Measurements from ENCODE around the gene SLC1A2. TPM values are rescaled to one million over a fixed set of nuclear protein-coding genes. Genes with fewer than 3 reads are reported as not detected.

SLC1A2 gene
- total and polyA plus RNA-seq, 2 experiments from 2014 or later, result 0.70 to 2.8 TPM

DNA sequence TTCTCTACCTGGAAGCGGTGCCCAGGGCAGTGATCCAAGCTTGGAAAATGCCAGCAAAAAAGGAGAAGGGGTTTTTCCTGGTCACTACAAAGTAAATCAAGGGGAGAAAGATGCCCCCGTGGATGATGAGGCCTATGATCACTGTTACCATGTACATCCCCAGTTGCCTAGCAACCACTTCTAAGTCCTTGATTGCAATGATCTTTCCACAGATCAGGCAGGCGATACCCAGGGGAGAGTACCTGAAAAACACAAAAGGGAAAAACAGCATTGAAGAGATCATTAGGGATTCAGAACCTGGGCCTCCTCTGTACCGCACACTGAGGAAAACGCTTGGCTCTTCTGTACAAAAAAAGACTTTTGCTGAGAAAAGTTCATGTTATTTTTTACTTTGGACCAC lies 127.1 kb downstream of the SLC1A2 start:
- H3K36me3 ChIP-seq (ENCODE audit: insufficient read depth), result no peaks in the 10 kb centered on the region
- TF ChIP-seq, protein P1, sequence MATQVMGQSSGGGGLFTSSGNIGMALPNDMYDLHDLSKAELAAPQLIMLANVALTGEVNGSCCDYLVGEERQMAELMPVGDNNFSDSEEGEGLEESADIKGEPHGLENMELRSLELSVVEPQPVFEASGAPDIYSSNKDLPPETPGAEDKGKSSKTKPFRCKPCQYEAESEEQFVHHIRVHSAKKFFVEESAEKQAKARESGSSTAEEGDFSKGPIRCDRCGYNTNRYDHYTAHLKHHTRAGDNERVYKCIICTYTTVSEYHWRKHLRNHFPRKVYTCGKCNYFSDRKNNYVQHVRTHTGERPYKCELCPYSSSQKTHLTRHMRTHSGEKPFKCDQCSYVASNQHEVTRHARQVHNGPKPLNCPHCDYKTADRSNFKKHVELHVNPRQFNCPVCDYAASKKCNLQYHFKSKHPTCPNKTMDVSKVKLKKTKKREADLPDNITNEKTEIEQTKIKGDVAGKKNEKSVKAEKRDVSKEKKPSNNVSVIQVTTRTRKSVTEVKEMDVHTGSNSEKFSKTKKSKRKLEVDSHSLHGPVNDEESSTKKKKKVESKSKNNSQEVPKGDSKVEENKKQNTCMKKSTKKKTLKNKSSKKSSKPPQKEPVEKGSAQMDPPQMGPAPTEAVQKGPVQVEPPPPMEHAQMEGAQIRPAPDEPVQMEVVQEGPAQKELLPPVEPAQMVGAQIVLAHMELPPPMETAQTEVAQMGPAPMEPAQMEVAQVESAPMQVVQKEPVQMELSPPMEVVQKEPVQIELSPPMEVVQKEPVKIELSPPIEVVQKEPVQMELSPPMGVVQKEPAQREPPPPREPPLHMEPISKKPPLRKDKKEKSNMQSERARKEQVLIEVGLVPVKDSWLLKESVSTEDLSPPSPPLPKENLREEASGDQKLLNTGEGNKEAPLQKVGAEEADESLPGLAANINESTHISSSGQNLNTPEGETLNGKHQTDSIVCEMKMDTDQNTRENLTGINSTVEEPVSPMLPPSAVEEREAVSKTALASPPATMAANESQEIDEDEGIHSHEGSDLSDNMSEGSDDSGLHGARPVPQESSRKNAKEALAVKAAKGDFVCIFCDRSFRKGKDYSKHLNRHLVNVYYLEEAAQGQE (IDR thresholded peaks at IDR 0.05; ENCODE audit: unreplicated experiment), result no peak
- TF ChIP-seq POLR2AphosphoS5 (IDR thresholded peaks at IDR 0.05; ENCODE audit: low read depth) (no peak), CREB1 (CRISPR knock-in tag; IDR thresholded peaks at IDR 0.05; ENCODE audit: low read depth) (no peak), STAT1 (IDR thresholded peaks at IDR 0.05; ENCODE audit: unreplicated experiment) (no peak), EZH2phosphoT487 (IDR thresholded peaks at IDR 0.05; ENCODE audit: unreplicated experiment) (no peak), ZNF331 (CRISPR knock-in tag; IDR thresholded peaks at IDR 0.05; ENCODE audit: low read depth) (no peak), ZNF114 (CRISPR knock-in tag; IDR thresholded peaks at IDR 0.05) (no peak)
- TF ChIP-seq, protein P2, sequence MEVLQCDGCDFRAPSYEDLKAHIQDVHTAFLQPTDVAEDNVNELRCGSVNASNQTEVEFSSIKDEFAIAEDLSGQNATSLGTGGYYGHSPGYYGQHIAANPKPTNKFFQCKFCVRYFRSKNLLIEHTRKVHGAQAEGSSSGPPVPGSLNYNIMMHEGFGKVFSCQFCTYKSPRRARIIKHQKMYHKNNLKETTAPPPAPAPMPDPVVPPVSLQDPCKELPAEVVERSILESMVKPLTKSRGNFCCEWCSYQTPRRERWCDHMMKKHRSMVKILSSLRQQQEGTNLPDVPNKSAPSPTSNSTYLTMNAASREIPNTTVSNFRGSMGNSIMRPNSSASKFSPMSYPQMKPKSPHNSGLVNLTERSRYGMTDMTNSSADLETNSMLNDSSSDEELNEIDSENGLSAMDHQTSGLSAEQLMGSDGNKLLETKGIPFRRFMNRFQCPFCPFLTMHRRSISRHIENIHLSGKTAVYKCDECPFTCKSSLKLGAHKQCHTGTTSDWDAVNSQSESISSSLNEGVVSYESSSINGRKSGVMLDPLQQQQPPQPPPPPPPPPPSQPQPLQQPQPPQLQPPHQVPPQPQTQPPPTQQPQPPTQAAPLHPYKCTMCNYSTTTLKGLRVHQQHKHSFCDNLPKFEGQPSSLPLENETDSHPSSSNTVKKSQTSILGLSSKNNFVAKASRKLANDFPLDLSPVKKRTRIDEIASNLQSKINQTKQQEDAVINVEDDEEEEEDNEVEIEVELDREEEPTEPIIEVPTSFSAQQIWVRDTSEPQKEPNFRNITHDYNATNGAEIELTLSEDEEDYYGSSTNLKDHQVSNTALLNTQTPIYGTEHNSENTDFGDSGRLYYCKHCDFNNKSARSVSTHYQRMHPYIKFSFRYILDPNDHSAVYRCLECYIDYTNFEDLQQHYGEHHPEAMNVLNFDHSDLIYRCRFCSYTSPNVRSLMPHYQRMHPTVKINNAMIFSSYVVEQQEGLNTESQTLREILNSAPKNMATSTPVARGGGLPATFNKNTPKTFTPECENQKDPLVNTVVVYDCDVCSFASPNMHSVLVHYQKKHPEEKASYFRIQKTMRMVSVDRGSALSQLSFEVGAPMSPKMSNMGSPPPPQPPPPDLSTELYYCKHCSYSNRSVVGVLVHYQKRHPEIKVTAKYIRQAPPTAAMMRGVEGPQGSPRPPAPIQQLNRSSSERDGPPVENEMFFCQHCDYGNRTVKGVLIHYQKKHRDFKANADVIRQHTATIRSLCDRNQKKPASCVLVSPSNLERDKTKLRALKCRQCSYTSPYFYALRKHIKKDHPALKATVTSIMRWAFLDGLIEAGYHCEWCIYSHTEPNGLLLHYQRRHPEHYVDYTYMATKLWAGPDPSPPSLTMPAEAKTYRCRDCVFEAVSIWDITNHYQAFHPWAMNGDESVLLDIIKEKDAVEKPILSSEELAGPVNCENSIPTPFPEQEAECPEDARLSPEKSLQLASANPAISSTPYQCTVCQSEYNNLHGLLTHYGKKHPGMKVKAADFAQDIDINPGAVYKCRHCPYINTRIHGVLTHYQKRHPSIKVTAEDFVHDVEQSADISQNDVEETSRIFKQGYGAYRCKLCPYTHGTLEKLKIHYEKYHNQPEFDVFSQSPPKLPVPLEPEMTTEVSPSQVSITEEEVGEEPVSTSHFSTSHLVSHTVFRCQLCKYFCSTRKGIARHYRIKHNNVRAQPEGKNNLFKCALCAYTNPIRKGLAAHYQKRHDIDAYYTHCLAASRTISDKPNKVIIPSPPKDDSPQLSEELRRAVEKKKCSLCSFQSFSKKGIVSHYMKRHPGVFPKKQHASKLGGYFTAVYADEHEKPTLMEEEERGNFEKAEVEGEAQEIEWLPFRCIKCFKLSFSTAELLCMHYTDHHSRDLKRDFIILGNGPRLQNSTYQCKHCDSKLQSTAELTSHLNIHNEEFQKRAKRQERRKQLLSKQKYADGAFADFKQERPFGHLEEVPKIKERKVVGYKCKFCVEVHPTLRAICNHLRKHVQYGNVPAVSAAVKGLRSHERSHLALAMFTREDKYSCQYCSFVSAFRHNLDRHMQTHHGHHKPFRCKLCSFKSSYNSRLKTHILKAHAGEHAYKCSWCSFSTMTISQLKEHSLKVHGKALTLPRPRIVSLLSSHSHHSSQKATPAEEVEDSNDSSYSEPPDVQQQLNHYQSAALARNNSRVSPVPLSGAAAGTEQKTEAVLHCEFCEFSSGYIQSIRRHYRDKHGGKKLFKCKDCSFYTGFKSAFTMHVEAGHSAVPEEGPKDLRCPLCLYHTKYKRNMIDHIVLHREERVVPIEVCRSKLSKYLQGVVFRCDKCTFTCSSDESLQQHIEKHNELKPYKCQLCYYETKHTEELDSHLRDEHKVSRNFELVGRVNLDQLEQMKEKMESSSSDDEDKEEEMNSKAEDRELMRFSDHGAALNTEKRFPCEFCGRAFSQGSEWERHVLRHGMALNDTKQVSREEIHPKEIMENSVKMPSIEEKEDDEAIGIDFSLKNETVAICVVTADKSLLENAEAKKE (CRISPR knock-in tag; IDR thresholded peaks at IDR 0.05), result no peak
- TF ChIP-seq, protein P3, sequence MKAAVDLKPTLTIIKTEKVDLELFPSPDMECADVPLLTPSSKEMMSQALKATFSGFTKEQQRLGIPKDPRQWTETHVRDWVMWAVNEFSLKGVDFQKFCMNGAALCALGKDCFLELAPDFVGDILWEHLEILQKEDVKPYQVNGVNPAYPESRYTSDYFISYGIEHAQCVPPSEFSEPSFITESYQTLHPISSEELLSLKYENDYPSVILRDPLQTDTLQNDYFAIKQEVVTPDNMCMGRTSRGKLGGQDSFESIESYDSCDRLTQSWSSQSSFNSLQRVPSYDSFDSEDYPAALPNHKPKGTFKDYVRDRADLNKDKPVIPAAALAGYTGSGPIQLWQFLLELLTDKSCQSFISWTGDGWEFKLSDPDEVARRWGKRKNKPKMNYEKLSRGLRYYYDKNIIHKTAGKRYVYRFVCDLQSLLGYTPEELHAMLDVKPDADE (IDR thresholded peaks at IDR 0.05), result no peak
- H3K9me2 ChIP-seq (ENCODE audit: insufficient read depth), result 0 out of 2 replicates have a peak, but pooled peaks cover 22% of the 10 kb centered on the region
- H3K4me2 ChIP-seq, result no peak overlapping the region
- H3F3A ChIP-seq (replicated peaks; ENCODE audit: low read depth), result no peaks in the 10 kb centered on the region
- no peak overlapping the region for H3K4me3 ChIP-seq
- no peaks in the 10 kb centered on the region for H4K20me1 ChIP-seq (replicated peaks; ENCODE audit: insufficient read depth)
- H2AFZ ChIP-seq, result no peak overlapping the region
- Mint-ChIP-seq H3K9me3 (no peaks in the 10 kb centered on the region), H3K27me3 (ENCODE audit: insufficient read depth, low read depth, poor library complexity) (no peaks in the 10 kb centered on the region), H3K36me3 (ENCODE audit: low read depth) (no peaks in the 10 kb centered on the region), H3K4me3 (no peak overlapping the region), H3K27ac (no peak overlapping the region), H3K4me1 (0 out of 3 replicates have a peak, but pooled peaks cover 3% of the 10 kb centered on the region)
- no peak overlapping the region for H3K27ac ChIP-seq (ENCODE audit: low read depth)
- H3K27me3 ChIP-seq (ENCODE audit: insufficient read depth), result no peaks in the 10 kb centered on the region
- DNase-seq (ENCODE audit: low spot score) (peak; percentile 12), ATAC-seq (no peak)
- H3K4me1 ChIP-seq (ENCODE audit: insufficient read depth), result no peaks in the 10 kb centered on the region
- H3K79me2 ChIP-seq (replicated peaks; ENCODE audit: insufficient read depth), result no peaks in the 10 kb centered on the region

All from GM23338 (cell line).